HepG2 (cell line): ENCODE measurements around the gene KLC4. TPM values are rescaled to one million over a fixed set of nuclear protein-coding genes. Genes with fewer than 3 reads are reported as not detected.

ENCODE experiments used
- ATRX ChIP-seq: sonication (generic); formaldehyde crosslinking; IDR thresholded peaks from 2 replicates; pipeline ENCODE4 v1.4.0; 2020; ENCODE audit warnings: missing genetic modification reagents, borderline replicate concordance
- CBFB ChIP-seq: sonication (generic); formaldehyde crosslinking; IDR thresholded peaks from 2 replicates; pipeline ENCODE4 v1.4.0; 2020; ENCODE audit warnings: missing genetic modification reagents
- CHCHD3 ChIP-seq: sonication (generic); formaldehyde crosslinking; IDR thresholded peaks from 2 replicates; pipeline ENCODE4 v1.8.0; 2022; ENCODE audit warnings: mild to moderate bottlenecking, missing genetic modification reagents, moderate library complexity
- HHEX ChIP-seq: IDR thresholded peaks from 2 replicates; pipeline ENCODE4 v1.6.1; 2016; ENCODE audit warnings: control low read depth
- KMT2B ChIP-seq: IDR thresholded peaks from 2 replicates; pipeline ENCODE4 v1.6.1; 2016; ENCODE audit warnings: missing genetic modification reagents, missing compliant biosample characterization
- NFKBIZ ChIP-seq: IDR thresholded peaks from 2 replicates; pipeline ENCODE4 v1.6.1; 2018; ENCODE audit warnings: missing genetic modification reagents, missing compliant biosample characterization
- PAX8 ChIP-seq: sonication (generic); formaldehyde crosslinking; IDR thresholded peaks from 2 replicates; pipeline ENCODE4 v1.8.0; 2022; ENCODE audit warnings: mild to moderate bottlenecking, missing genetic modification reagents, borderline replicate concordance
- SETDB1 ChIP-seq: sonication (generic); formaldehyde crosslinking; IDR thresholded peaks from 2 replicates; pipeline ENCODE4 v1.5.1; 2020; ENCODE audit warnings: missing genetic modification reagents, mild to moderate bottlenecking, borderline replicate concordance
- SMARCC2 ChIP-seq: fragments of 450-650 bp; IDR thresholded peaks from 2 replicates; pipeline ENCODE4 v1.6.1; 2017; ENCODE audit warnings: antibody characterized with exemption, mild to moderate bottlenecking
- SNRNP70 ChIP-seq: fragments of 200-400 bp; formaldehyde crosslinking; IDR thresholded peaks from 2 replicates; pipeline ENCODE4 v1.6.1; 2017; ENCODE audit warnings: mild to moderate bottlenecking, low read depth, low read length, moderate library complexity
- SP140L ChIP-seq: sonication (generic); formaldehyde crosslinking; IDR thresholded peaks from 2 replicates; pipeline ENCODE4 v1.4.0; 2020; ENCODE audit warnings: missing genetic modification reagents, borderline replicate concordance
- SRSF4 ChIP-seq: fragments of 200-400 bp; formaldehyde crosslinking; IDR thresholded peaks from one replicate; pipeline ENCODE4 v1.6.1; 2018; ENCODE audit warnings: mild to moderate bottlenecking, low read depth, low read length, moderate library complexity; ENCODE audit not compliant: poor library complexity, severe bottlenecking
- TBX3 ChIP-seq: fragments of 450-650 bp; IDR thresholded peaks from 2 replicates; pipeline ENCODE4 v1.6.1; 2017; ENCODE audit warnings: antibody characterized with exemption, mild to moderate bottlenecking, inconsistent platforms, borderline replicate concordance
- TERF1 ChIP-seq: sonication (generic); formaldehyde crosslinking; IDR thresholded peaks from 2 replicates; pipeline ENCODE4 v1.8.0; 2022; ENCODE audit warnings: mild to moderate bottlenecking, missing genetic modification reagents, moderate library complexity
- TOPORS ChIP-seq: sonication (generic); formaldehyde crosslinking; IDR thresholded peaks from 2 replicates; pipeline ENCODE4 v1.8.0; 2023; ENCODE audit warnings: mild to moderate bottlenecking, missing genetic modification reagents
- ZBTB2 ChIP-seq: sonication (generic); formaldehyde crosslinking; IDR thresholded peaks from 2 replicates; pipeline ENCODE4 v1.8.0; 2022; ENCODE audit warnings: low read depth, missing genetic modification reagents
- ZNF513 ChIP-seq: sonication (generic); formaldehyde crosslinking; conservative IDR thresholded peaks from 2 replicates; pipeline ENCODE4 v1.5.0; 2020; ENCODE audit warnings: missing genetic modification reagents
- ZNF646 ChIP-seq: sonication (generic); formaldehyde crosslinking; IDR thresholded peaks from 2 replicates; pipeline ENCODE4 v1.9.0; 2021; ENCODE audit warnings: mild to moderate bottlenecking, missing genetic modification reagents
- ZNF7 ChIP-seq: IDR thresholded peaks from 2 replicates; pipeline ENCODE4 v1.6.1; 2016; ENCODE audit warnings: missing biosample characterization, missing genetic modification reagents
- ZNF720 ChIP-seq: sonication (generic); formaldehyde crosslinking; IDR thresholded peaks from 2 replicates; pipeline ENCODE4 v1.4.0; 2020; ENCODE audit warnings: missing genetic modification reagents
- polyA plus RNA-seq, 8 experiments: library from polyadenylated mRNA; depleted of rRNA in 3 of 8; stranded (reverse) in 7 of 8; unstranded in 1 of 8; fragments of >200 nt; fragmentation: Illumina TruSeq in 4 of 8; extraction: Trizol in 4 of 8; gene quantifications; 2 replicates each; pipeline versions ENCODE4 v1.2.1 to v1.2.3, GENCODE V29; 2011 to 2016; ENCODE audit warnings: low read depth in 4 of 8, missing spikeins in 1 of 8, mixed read lengths in 1 of 8; ENCODE audit not compliant: insufficient read depth in 1 of 8
- total RNA-seq, 5 experiments: library from RNA; depleted of rRNA; stranded (reverse); fragments of >200 nt; fragmentation: Illumina TruSeq; extraction: Trizol; gene quantifications; 2 replicates each; pipeline ENCODE4 v1.2.3, GENCODE V29; 2016; ENCODE audit warnings: low read depth in 1 of 5

The KLC4 gene
- total and polyA plus RNA-seq, 2 of the 13 experiments (the other 11 are each of a cell fraction or from before 2014, with no cell fraction given) = 45.4 to 70.4 TPM

- TF ChIP-seq ZNF646 (CRISPR knock-in tag) (no peak), ZNF720 (CRISPR knock-in tag) (no peak), CHCHD3 (no peak), SETDB1 (CRISPR knock-in tag) (no peak), CBFB (CRISPR knock-in tag) (0 out of 2 replicates have a peak, but pooled peaks have one; percentile 48), NFKBIZ (CRISPR knock-in tag) (peak; percentile 69), HHEX (peak; percentile 84), TBX3 (peak; percentile 75), PAX8 (CRISPR knock-in tag) (no peak), ZNF513 (CRISPR knock-in tag) (no peak), ATRX (CRISPR knock-in tag) (no peak), SNRNP70 (no peak), SMARCC2 (no peak), KMT2B (CRISPR knock-in tag) (peak; percentile 46; the same call in 1 of the 2 replicates), SRSF4 (no peak), SP140L (CRISPR knock-in tag) (no peak; the same call in 1 of the 2 replicates), ZBTB2 (CRISPR knock-in tag) (0 out of 2 replicates have a peak, but pooled peaks have one; percentile 36), TOPORS (no peak), ZNF7 (CRISPR knock-in tag) (no peak), TERF1 (CRISPR knock-in tag) (no peak)
Measured at GRCh38 chr6:43089874-43090558, 30.6 kb downstream of the KLC4 start (continued).
